K562 (cell line): Measurements from ENCODE around the gene CLIP1. TPM values are rescaled to one million over a fixed set of nuclear protein-coding genes. Genes with fewer than 3 reads are reported as not detected.

Experiments used
- ATAC-seq: fragments of 200-7000 bp; cut with Tn5 transposase; 3 replicates; pipeline ENCODE4 v1.9.1; 2020; ENCODE audit warnings: moderate library complexity
- BruUV-seq: library from RNA; stranded (reverse); fragments of 400-500 nt; replicated peaks from 2 replicates; lab custom pipeline; 2021; lab: Mats Ljungman, UMichigan
- CTCF ChIA-PET: fragments of 300-600 bp; formaldehyde crosslinking; extraction: SDS; loops from one replicate; lab custom pipeline; 2021; ENCODE audit warnings: low intra/inter-chr PET ratio; lab: Yijun Ruan, JAX
- POLR2A ChIA-PET: fragments of 300-600, 350-650 bp; sonication (Branson Sonifier 250); formaldehyde crosslinking; extraction: SDS; loops from one replicate; lab custom pipeline; 2021; ENCODE audit warnings: antibody characterized with exemption, inconsistent platforms; lab: Yijun Ruan, JAX
- DNase-seq, 4 experiments: peaks; one replicate each; pipeline versions ENCODE4 v3.0.0 to v3.0.0-alpha.2; 2011 to 2018; ENCODE audit warnings: low spot score in 3 of 4, mixed read lengths in 3 of 4; ENCODE audit errors: extremely low read depth in 1 of 4
- FAIRE-seq: peaks from 2 replicates; lab custom pipeline; 2011; peaks lifted over from hg19 to GRCh38; lab: Jason Lieb, UNC
- H2AFZ ChIP-seq: 2 replicates; pipeline ENCODE4 v1.6.0; 2011; ENCODE audit warnings: low read depth, low read length, control low read depth, inconsistent platforms
- H3K27ac ChIP-seq: fragments of 200-600 bp; 3 replicates; pipeline ENCODE4 v1.8.0; 2011; ENCODE audit warnings: low read depth, mild to moderate bottlenecking, control low read depth, inconsistent platforms, low read length, moderate library complexity, mixed read lengths; ENCODE audit errors: extremely low read depth
- H3K27me3 ChIP-seq, 2 experiments: fragments of 300-600 bp in 1 of 2; 2 replicates in 1 of 2; 3 replicates in 1 of 2; pipeline versions ENCODE4 v1.6.0 to v1.8.0; 2011; ENCODE audit warnings: inconsistent platforms in 2 of 2, low read length in 2 of 2, mild to moderate bottlenecking in 1 of 2, mixed read lengths in 1 of 2, moderate library complexity in 1 of 2; ENCODE audit not compliant: control insufficient read depth in 2 of 2, insufficient read depth in 2 of 2
- H3K36me3 ChIP-seq: fragments of 300-600 bp; 3 replicates; pipeline ENCODE4 v1.8.0; 2011; ENCODE audit warnings: mild to moderate bottlenecking, low read length, inconsistent platforms; ENCODE audit not compliant: control insufficient read depth, insufficient read depth
- H3K4me1 ChIP-seq, 2 experiments: fragments of 200-600 bp in 1 of 2; replicated peaks in 1 of 2; 2 replicates in 1 of 2; 3 replicates in 1 of 2; pipeline versions ENCODE4 v1.5.1 to v1.8.0; 2011; ENCODE audit warnings: inconsistent platforms in 2 of 2, low read length in 2 of 2, mild to moderate bottlenecking in 1 of 2, mixed read lengths in 1 of 2, moderate library complexity in 1 of 2; ENCODE audit not compliant: control insufficient read depth in 2 of 2, insufficient read depth in 2 of 2
- H3K4me2 ChIP-seq: 2 replicates; pipeline ENCODE4 v1.6.1; 2011; ENCODE audit warnings: low read length, control low read depth, inconsistent platforms, mixed read lengths; ENCODE audit not compliant: insufficient read depth
- H3K4me3 ChIP-seq: fragments of 200-600 bp; sonication (generic), shearing (Covaris generic); 2 replicates; pipeline ENCODE4 v1.5.1; 2016; ENCODE audit warnings: control low read depth, inconsistent platforms
- H3K79me2 ChIP-seq: fragments of 200-600 bp; 3 replicates; pipeline ENCODE4 v1.8.0; 2011; ENCODE audit warnings: low read length, inconsistent platforms; ENCODE audit not compliant: control insufficient read depth, insufficient read depth
- H3K9ac ChIP-seq, 2 experiments: 2 replicates each; pipeline versions ENCODE4 v1.6.0 to v1.6.1; 2011; ENCODE audit warnings: low read depth in 2 of 2, low read length in 2 of 2, control low read depth in 1 of 2, inconsistent platforms in 1 of 2, mild to moderate bottlenecking in 1 of 2, mixed read lengths in 1 of 2; ENCODE audit not compliant: insufficient read depth in 1 of 2
- H3K9me1 ChIP-seq: one replicate; pipeline ENCODE4 v1.6.0; 2011; ENCODE audit warnings: inconsistent platforms, mild to moderate bottlenecking, low read length, moderate library complexity; ENCODE audit not compliant: control insufficient read depth, insufficient read depth
- H3K9me3 ChIP-seq: replicated peaks from 2 replicates; pipeline ENCODE4 v1.5.1; 2011; ENCODE audit warnings: low read depth, low read length, inconsistent platforms; ENCODE audit not compliant: control insufficient read depth, insufficient read depth
- H4K20me1 ChIP-seq: replicated peaks from 2 replicates; pipeline ENCODE4 v1.6.1; 2011; ENCODE audit warnings: low read length, inconsistent platforms, mixed read lengths; ENCODE audit not compliant: control insufficient read depth, insufficient read depth
- CEBPB ChIP-seq: fragments of 450-650 bp; IDR thresholded peaks from 2 replicates; pipeline ENCODE4 v1.6.1; 2016; ENCODE audit warnings: missing genetic modification characterization, missing compliant biosample characterization
- ILF3 ChIP-seq: fragments of 450-650 bp; IDR thresholded peaks from 2 replicates; pipeline ENCODE4 v1.6.1; 2018; ENCODE audit warnings: antibody characterized with exemption, mild to moderate bottlenecking, moderate library complexity, borderline replicate concordance
- JUNB ChIP-seq: fragments of 450-650 bp; formaldehyde crosslinking; conservative IDR thresholded peaks from 2 replicates; pipeline ENCODE4 v1.4.0; 2020; ENCODE audit warnings: mild to moderate bottlenecking
- MED1 ChIP-seq: sonication (generic); formaldehyde crosslinking; IDR thresholded peaks from 2 replicates; pipeline ENCODE4 v1.8.1; 2023; ENCODE audit warnings: missing genetic modification reagents, borderline replicate concordance
- PCBP2 ChIP-seq: fragments of 200-400 bp; formaldehyde crosslinking; IDR thresholded peaks from 2 replicates; pipeline ENCODE4 v1.6.1; 2018; ENCODE audit warnings: low read length, low read depth, mild to moderate bottlenecking, moderate library complexity; ENCODE audit not compliant: poor library complexity, severe bottlenecking
- WGBS: fragments of 100-300 bp; shearing (Covaris generic); methylation state at CpG from one replicate; pipeline ENCODE4 v1.1.6; 2016; ENCODE audit warnings: low coverage, mixed read lengths; ENCODE audit not compliant: insufficient coverage; ENCODE audit errors: missing lambda C conversion rate; 5-methylcytosine and 5-hydroxymethylcytosine counted together
- in situ Hi-C: fragments of 300-500 bp; cut with MboI; formaldehyde crosslinking; loops from 4 replicates; pipeline ENCODE4 v1.15.0; 2018; ENCODE audit warnings: inconsistent platforms, mixed read lengths
- intact Hi-C: fragments of 100-400 bp; cut with micrococcal nuclease; formaldehyde crosslinking; loops from 2 replicates; pipeline ENCODE4 v1.14.2; 2022
- polyA plus RNA-seq, 8 experiments: library from polyadenylated mRNA; depleted of rRNA in 4 of 8; stranded (reverse) in 5 of 8; unstranded in 3 of 8; fragments of >200 nt; fragmentation: Nextera tagmentation in 2 of 8; fragmentation: Illumina TruSeq in 1 of 8; extraction: Ambion mirVana in 2 of 8; extraction: Trizol in 1 of 8; gene quantifications; 2 replicates each; pipeline versions ENCODE4 v1.2.1 to v1.2.3, GENCODE V29; 2011 to 2014; ENCODE audit warnings: inconsistent platforms in 1 of 8, missing spikeins in 1 of 8
- total RNA-seq, 7 experiments: library from RNA; depleted of rRNA in 6 of 7; stranded (reverse); fragments of >200 nt in 6 of 7; fragmentation: Illumina TruSeq in 2 of 7; extraction: Trizol in 2 of 7; gene quantifications; 2 replicates each; pipeline versions ENCODE4 v1.2.1 to v1.2.3, GENCODE V29; 2011 to 2021; ENCODE audit warnings: low replicate concordance in 1 of 7
- TF ChIP-seq, protein P1 (sequence below): fragments of 150-350 bp; IDR thresholded peaks from 2 replicates; pipeline ENCODE4 v1.6.1; 2014; ENCODE audit warnings: low read depth, mild to moderate bottlenecking, low read length, borderline replicate concordance

The CLIP1 gene
- total and polyA plus RNA-seq, 9 of the 15 experiments (the other 6 are each of a cell fraction or from before 2014, with no cell fraction given) = 5.8 to 33.9 (median 27.6) TPM

DNA sequence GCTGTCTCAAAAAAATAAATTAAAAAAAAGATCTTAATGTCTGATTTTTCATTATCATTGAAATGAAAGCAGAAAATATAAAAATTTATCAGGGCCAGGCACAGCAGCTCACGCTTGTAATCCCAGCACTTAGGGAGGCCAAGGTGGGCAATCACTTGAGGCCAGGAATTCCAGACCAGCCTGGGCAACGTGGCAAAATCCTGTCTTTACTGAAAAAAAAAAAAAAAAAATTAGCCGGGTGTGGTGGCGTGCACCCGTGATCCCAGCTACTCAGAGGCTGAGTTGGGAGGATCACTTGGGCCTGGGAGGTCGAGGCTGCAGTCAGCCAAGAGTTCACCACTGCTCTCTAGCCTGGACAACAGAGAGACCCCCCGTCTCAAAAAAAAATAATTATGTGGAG is 37.6 kb upstream of the CLIP1 start (continued):
- TF ChIP-seq, protein P1, sequence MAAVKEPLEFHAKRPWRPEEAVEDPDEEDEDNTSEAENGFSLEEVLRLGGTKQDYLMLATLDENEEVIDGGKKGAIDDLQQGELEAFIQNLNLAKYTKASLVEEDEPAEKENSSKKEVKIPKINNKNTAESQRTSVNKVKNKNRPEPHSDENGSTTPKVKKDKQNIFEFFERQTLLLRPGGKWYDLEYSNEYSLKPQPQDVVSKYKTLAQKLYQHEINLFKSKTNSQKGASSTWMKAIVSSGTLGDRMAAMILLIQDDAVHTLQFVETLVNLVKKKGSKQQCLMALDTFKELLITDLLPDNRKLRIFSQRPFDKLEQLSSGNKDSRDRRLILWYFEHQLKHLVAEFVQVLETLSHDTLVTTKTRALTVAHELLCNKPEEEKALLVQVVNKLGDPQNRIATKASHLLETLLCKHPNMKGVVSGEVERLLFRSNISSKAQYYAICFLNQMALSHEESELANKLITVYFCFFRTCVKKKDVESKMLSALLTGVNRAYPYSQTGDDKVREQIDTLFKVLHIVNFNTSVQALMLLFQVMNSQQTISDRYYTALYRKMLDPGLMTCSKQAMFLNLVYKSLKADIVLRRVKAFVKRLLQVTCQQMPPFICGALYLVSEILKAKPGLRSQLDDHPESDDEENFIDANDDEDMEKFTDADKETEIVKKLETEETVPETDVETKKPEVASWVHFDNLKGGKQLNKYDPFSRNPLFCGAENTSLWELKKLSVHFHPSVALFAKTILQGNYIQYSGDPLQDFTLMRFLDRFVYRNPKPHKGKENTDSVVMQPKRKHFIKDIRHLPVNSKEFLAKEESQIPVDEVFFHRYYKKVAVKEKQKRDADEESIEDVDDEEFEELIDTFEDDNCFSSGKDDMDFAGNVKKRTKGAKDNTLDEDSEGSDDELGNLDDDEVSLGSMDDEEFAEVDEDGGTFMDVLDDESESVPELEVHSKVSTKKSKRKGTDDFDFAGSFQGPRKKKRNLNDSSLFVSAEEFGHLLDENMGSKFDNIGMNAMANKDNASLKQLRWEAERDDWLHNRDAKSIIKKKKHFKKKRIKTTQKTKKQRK = no peak
- TF ChIP-seq ILF3 = no peak
- no peak for TF ChIP-seq PCBP2
- no peak for TF ChIP-seq MED1 (CRISPR knock-in tag)

DNA sequence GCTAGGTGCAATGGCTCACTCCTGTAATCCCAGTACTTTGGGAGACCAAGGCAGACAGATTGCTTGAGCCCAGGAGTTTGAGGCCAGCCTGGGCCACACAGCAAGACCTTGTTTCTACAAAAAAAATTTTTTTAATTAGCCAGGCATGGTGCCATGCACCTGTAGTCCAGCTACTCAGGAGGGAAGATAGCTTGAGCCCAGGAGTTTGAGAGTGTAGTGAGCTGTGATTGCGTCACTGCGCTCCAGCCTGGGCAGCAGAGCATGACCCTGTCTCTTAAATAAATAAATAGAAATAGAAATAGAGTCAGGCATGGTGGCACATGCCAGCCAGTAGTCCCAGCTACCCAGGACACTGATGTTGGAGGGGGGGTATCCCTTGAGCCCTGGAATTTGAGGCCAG is 36.7 kb upstream of the CLIP1 start:
- Histone ChIP-seq H3K9me1 (no peaks in the 10 kb centered on the region), H3K79me2 (no peaks in the 10 kb centered on the region), H3K9me3 (no peaks in the 10 kb centered on the region), H3K4me1 (no peaks in the 10 kb centered on the region; a peak in 2 of 5 replicates), H3K9ac (no peak overlapping the region), H3K4me2 (no peak overlapping the region), H3K27ac (no peak overlapping the region)
- 92% methylated on average over 2 of the region's 2 CpGs for WGBS
- DNase-seq (no peak), ATAC-seq (no peak)
- in situ Hi-C loops = no loop called here
- TF ChIP-seq JUNB (CRISPR knock-in tag) = no peak
- peak; percentile 15; the same call in 1 of the 2 replicates for TF ChIP-seq CEBPB (tag)
- TF ChIP-seq, all 486 proteins: peak for 1
- ChIA-PET POLR2A (no interaction called here), CTCF (no interaction called here)
- no peak overlapping the region for H2AFZ ChIP-seq
- FAIRE-seq = no peak
- H3K27me3 ChIP-seq = no peaks in the 10 kb centered on the region
- H4K20me1 ChIP-seq = no peaks in the 10 kb centered on the region
- intact Hi-C loops = no loop called here
- BruUV-seq = no TSS peak
- H3K36me3 ChIP-seq = no peaks in the 10 kb centered on the region
- H3K4me3 ChIP-seq = no peak overlapping the region
